HG02798 (cell line): ENCODE data around the gene MAP3K6.

Source experiments
- ATAC-seq: cut with Tn5 transposase; IDR thresholded peaks from one replicate; pipeline ENCODE4 v1.9.1; 2021; ENCODE audit warnings: mild to moderate bottlenecking; ENCODE audit not compliant: unreplicated experiment, poor library complexity

Gene MAP3K6

DNA sequence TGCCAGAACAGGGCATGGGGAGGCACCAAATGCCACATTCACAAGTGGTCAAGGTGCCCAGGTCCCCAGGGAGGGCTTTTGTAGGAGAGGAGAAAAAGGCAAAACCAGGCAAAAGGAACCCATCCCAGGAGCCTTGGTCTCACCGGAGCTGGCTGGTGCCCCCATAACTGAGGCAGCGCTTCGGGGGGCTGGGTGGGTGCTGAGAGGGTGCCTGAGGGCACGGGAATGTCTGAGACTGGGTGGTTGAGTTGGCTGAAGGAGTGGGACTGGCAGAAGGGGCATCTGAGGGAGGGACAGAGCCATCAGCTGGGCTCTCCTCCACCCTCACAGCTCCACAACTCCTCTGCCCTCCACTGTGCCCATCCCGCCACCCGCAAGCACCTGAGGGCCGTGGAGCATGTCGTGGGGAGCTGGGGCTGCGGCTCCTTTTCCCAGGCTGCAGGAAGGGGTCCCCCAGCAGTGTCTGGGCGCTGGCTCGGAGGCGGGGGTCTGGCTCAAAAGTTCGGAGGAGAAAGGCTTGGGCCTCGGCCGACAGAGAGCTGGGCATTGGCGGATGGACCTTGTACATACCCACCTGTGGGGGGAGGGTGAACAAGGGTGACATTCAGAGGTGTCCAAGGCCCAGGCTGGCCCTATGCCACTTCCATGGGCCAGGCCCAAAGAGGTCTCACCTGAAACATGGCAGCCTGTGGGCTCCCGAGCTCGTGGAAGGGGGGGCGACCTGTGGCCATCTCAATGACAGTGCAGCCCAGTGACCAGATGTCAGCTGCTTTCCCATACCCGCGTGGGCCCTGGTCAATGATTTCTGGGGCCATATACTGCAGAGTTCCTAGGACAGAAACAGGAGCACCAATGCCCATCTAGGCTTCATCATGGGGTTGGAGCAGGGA lies 8.5 kb downstream of the MAP3K6 start:
- no peak for ATAC-seq

- ATAC-seq: peak; percentile 47
Measured at GRCh38 chr1:27357281-27358037, 9.3 kb downstream of the MAP3K6 start.

GRCh38 chr1:27356619-27357280 lies 10.0 kb downstream of the MAP3K6 start:
- no peak for ATAC-seq

- ATAC-seq: no peak
Measured at GRCh38 chr1:27356277-27356618, 10.5 kb downstream of the MAP3K6 start.

DNA sequence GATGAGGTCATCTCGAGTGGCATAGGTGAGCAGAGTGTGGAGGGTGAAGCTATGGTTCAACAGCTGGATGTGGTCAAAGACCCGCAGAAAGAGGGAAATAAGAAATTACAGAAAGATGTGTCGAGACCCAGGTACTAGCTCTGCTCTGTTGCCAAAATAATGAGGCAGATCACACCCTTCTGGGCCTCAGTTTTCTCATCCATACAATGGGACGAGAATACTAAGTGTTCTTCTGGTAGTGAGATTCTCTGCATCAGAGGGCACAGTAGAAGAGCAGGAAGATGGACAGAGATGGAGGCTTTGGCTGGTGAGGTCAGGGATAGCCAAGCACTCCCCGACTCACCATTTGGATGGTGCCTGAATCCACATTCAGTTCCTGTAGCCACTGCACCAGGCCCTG lies 11.1 kb downstream of the MAP3K6 start:
- ATAC-seq: no peak

GRCh38 chr1:27353629-27354028 lies 13.1 kb downstream of the MAP3K6 start:
- ATAC-seq: no peak

- ATAC-seq: no peak
Measured at GRCh38 chr1:27353166-27353565, 13.6 kb downstream of the MAP3K6 start.

- ATAC-seq: no peak
Measured at GRCh38 chr1:27351541-27352107, 15.1 kb downstream of the MAP3K6 start.

DNA sequence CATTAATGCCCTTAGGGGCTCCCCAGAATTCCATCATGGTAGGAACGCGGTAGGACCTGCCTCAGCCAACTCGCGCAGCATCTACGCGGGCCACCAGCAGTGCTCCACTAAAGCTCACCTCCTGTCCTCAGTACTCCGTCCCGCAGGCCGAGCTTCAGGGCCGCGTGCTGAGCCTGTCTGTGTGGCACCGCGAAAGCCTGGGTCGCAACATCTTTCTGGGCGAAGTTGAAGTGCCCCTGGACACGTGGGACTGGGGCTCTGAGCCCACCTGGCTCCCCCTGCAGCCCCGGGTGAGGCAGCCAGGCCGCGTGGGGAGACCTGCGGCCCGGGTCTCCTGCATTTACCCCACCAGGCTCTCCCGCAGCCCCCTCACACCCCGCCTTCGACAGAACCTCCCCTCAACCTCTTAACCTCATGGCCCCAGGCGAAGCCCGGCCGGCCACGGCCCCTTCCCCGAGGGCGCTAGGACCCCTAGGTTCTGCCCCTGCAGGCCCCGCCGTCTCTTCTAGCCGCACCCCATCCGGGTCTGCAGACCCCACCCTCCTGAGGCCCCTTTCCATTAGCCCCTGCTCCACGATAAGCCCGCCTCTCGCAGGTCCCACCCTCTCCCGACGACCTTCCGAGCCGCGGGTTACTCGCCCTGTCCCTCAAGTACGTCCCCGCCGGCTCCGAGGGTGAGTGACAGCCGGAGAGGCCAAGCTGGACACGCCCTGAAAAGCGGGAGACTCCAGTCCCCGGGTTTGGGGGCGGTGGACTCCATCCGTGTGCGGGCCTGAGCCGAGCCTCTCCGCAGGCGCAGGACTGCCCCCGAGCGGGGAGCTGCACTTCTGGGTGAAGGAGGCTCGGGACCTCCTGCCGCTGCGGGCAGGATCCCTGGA lies 15.9 kb downstream of the MAP3K6 start:
- ATAC-seq: no peak

DNA sequence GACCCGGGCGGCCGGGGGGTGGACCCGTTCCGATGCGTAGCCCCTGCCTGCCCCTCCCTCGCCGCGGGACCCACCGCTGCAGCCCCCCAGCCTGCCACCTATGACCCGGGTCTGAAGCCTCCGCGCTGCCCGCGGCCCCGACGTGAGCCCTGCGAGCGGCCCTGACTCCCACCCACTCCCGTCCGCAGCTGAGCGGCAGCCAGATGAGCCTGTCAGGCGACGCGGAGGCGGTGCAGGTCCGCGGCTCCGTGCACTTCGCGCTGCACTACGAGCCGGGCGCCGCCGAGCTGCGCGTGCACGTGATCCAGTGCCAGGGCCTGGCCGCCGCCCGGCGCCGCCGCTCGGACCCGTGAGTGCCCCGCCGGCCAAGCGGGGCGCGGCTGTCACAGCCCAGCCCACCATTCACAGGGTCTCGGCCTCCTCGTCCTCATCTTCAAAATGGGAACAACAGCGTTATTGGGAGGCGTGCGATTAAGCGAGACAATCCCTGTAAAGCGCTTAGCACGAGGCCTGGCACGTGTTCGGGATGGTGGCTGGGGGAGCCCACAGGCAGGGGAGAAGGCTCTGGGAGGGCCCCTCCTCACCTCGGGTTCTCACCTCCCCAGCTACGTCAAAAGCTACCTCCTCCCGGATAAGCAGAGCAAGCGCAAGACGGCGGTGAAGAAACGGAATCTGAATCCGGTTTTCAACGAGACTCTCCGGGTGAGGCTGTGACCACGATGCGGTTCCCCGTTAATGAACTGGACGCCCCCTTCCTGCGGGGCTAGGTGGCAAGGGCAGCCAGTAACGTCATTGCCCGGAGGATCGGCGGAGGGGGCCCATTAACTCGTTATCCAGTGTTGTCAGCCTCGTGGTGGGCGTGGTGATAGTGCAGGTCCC lies 16.7 kb downstream of the MAP3K6 start:
- ATAC-seq: no peak

GRCh38 chr1:27348861-27349783 lies 17.6 kb downstream of the MAP3K6 start:
- no peak for ATAC-seq

- ATAC-seq: no peak
Measured at GRCh38 chr1:27346991-27347624, 19.7 kb downstream of the MAP3K6 start.

GRCh38 chr1:27346357-27346756 lies 20.4 kb downstream of the MAP3K6 start:
- ATAC-seq: no peak

- no peak for ATAC-seq
Measured at GRCh38 chr1:27345272-27345671, 21.5 kb downstream of the MAP3K6 start.

- no peak for ATAC-seq
Measured at GRCh38 chr1:27343639-27344025, 23.1 kb downstream of the MAP3K6 start.

- no peak for ATAC-seq
Measured at GRCh38 chr1:27342778-27343638, 23.8 kb downstream of the MAP3K6 start.

GRCh38 chr1:27342391-27342777 lies 24.4 kb downstream of the MAP3K6 start:
- no peak for ATAC-seq
